Neuronal stem cell (in vitro differentiated cells): ENCODE results near the gene MACROH2A1.

Experiments used
- DNase-seq: peaks from one replicate; pipeline ENCODE4 v3.0.0-alpha.2; 2013; ENCODE audit warnings: low spot score
- H2AFZ ChIP-seq: one replicate; pipeline ENCODE4 v1.6.1; 2013; ENCODE audit warnings: mild to moderate bottlenecking, low read length, inconsistent platforms
- H2AK5ac ChIP-seq: 2 replicates; pipeline ENCODE4 v1.6.1; 2013; ENCODE audit warnings: low read depth, mild to moderate bottlenecking, inconsistent platforms, low read length, moderate library complexity, mixed read lengths
- H2BK120ac ChIP-seq: 2 replicates; pipeline ENCODE4 v1.6.1; 2013; ENCODE audit warnings: low read depth, mild to moderate bottlenecking, inconsistent platforms, low read length, moderate library complexity, mixed read lengths
- H2BK12ac ChIP-seq: one replicate; pipeline ENCODE4 v1.6.1; 2013; ENCODE audit warnings: low read length, inconsistent platforms
- H2BK15ac ChIP-seq: 2 replicates; pipeline ENCODE4 v1.6.1; 2013; ENCODE audit warnings: mild to moderate bottlenecking, low read length, inconsistent platforms, mixed read lengths
- H2BK5ac ChIP-seq: one replicate; pipeline ENCODE4 v1.6.1; 2013; ENCODE audit warnings: inconsistent platforms, mild to moderate bottlenecking, low read length, moderate library complexity
- H3K14ac ChIP-seq: one replicate; pipeline ENCODE4 v1.6.1; 2013; ENCODE audit warnings: low read length, inconsistent platforms
- H3K18ac ChIP-seq: 2 replicates; pipeline ENCODE4 v1.6.1; 2013; ENCODE audit warnings: low read length, inconsistent platforms
- H3K23ac ChIP-seq: 2 replicates; pipeline ENCODE4 v1.6.1; 2013; ENCODE audit warnings: low read depth, mild to moderate bottlenecking, mixed read lengths, low read length, inconsistent platforms; ENCODE audit not compliant: poor library complexity
- H3K27ac ChIP-seq: replicated peaks from 3 replicates; pipeline ENCODE4 v1.5.1; 2013; ENCODE audit warnings: low read length, inconsistent platforms
- H3K27me3 ChIP-seq, 3 experiments: 2 replicates each; pipeline ENCODE4 v1.6.1; 2013; ENCODE audit warnings: low read length in 3 of 3, mild to moderate bottlenecking in 2 of 3, inconsistent platforms in 1 of 3, low read depth in 1 of 3, mixed read lengths in 1 of 3, moderate library complexity in 1 of 3; ENCODE audit not compliant: control insufficient read depth in 3 of 3, insufficient read depth in 3 of 3
- H3K36me3 ChIP-seq, 2 donors: replicated peaks in 1 of 2; 2 replicates each; pipeline ENCODE4 v1.6.1; 2013; ENCODE audit warnings: low read length in 2 of 2; ENCODE audit not compliant: control insufficient read depth in 2 of 2, insufficient read depth in 2 of 2
- H3K4ac ChIP-seq: 2 replicates; pipeline ENCODE4 v1.6.1; 2013; ENCODE audit warnings: inconsistent platforms, mild to moderate bottlenecking, low read length, moderate library complexity
- H3K4me1 ChIP-seq, 2 donors: 1 replicate in 1 of 2; 2 replicates in 1 of 2; pipeline ENCODE4 v1.6.1; 2013; ENCODE audit warnings: low read length in 2 of 2, low read depth in 1 of 2; ENCODE audit not compliant: control insufficient read depth in 2 of 2, insufficient read depth in 1 of 2
- H3K4me2 ChIP-seq: one replicate; pipeline ENCODE4 v1.6.1; 2013; ENCODE audit warnings: mild to moderate bottlenecking, low read length, inconsistent platforms; ENCODE audit not compliant: insufficient read depth, poor library complexity, severe bottlenecking
- H3K4me3 ChIP-seq, 2 donors: 2 replicates each; pipeline ENCODE4 v1.5.1; 2013; ENCODE audit warnings: low read length in 2 of 2, mild to moderate bottlenecking in 2 of 2, inconsistent platforms in 1 of 2, moderate library complexity in 1 of 2
- H3K79me1 ChIP-seq: one replicate; pipeline ENCODE4 v1.6.1; 2013; ENCODE audit warnings: low read depth, mild to moderate bottlenecking, inconsistent platforms, low read length, moderate library complexity
- H3K9ac ChIP-seq: one replicate; pipeline ENCODE4 v1.6.1; 2013; ENCODE audit warnings: mild to moderate bottlenecking, low read depth, low read length, inconsistent platforms; ENCODE audit not compliant: poor library complexity
- H3K9me3 ChIP-seq, 2 donors: replicated peaks in 1 of 2; 2 replicates each; pipeline versions ENCODE3 to v1.6.1; 2013; ENCODE audit warnings: low read length in 2 of 2, mild to moderate bottlenecking in 2 of 2, inconsistent platforms in 1 of 2, low read depth in 1 of 2, mixed read lengths in 1 of 2, moderate library complexity in 1 of 2; ENCODE audit not compliant: control insufficient read depth in 2 of 2, insufficient read depth in 1 of 2
- H4K8ac ChIP-seq: one replicate; pipeline ENCODE4 v1.6.1; 2013; ENCODE audit warnings: low read depth, mild to moderate bottlenecking, inconsistent platforms, low read length, moderate library complexity
- H4K91ac ChIP-seq: one replicate; pipeline ENCODE4 v1.6.1; 2013; ENCODE audit warnings: low read length, low read depth, mild to moderate bottlenecking, inconsistent platforms; ENCODE audit not compliant: poor library complexity
- WGBS, 2 donors: extraction: QIAGEN DNeasy Blood & Tissue Kit; methylation state at CpG; one replicate each; pipeline ENCODE4 v1.1.7; 2013; ENCODE audit warnings: missing lambda C conversion rate in 2 of 2, mixed read lengths in 1 of 2; ENCODE audit not compliant: insufficient read length in 2 of 2, insufficient replicate concordance in 1 of 2; ENCODE audit errors: extremely low coverage in 2 of 2; 5-methylcytosine and 5-hydroxymethylcytosine counted together

MACROH2A1 gene

GRCh38 chr5:135392256-135392655, 6.8 kb downstream of the MACROH2A1 start:
- Histone ChIP-seq H3K36me3 (peaks cover 19 to 95% of the 10 kb centered on the region in 2 donors), H3K4me1 (peaks cover 0 to 15% of the 10 kb centered on the region in 2 donors), H3K23ac (no peak overlapping the region), H3K9me3 (no peaks in the 10 kb centered on the region), H3K79me1 (peaks cover 19% of the 10 kb centered on the region), H3K14ac (no peak overlapping the region), H4K8ac (no peak overlapping the region), H2BK5ac (no peak overlapping the region), H3K18ac (no peak overlapping the region), H4K91ac (no peak overlapping the region), H2AK5ac (no peak overlapping the region), H2BK15ac (no peak overlapping the region), H2BK12ac (no peak overlapping the region), H2BK120ac (no peak overlapping the region), H2AFZ (no peak overlapping the region), H3K27me3 (no peaks in the 10 kb centered on the region), H3K4ac (no peak overlapping the region), H3K27ac (no peak overlapping the region), H3K4me3 (no peak overlapping the region), H3K9ac (no peak overlapping the region), H3K4me2 (no peak overlapping the region)
- WGBS, 2 donors: no CpG with 5 or more reads among the region's 2 CpGs
- DNase-seq: no peak

- peaks cover 20 to 95% of the 10 kb centered on the region in 2 donors for H3K36me3 ChIP-seq
- H2BK120ac ChIP-seq: no peak overlapping the region
Observed at GRCh38 chr5:135391869-135392255, 7.2 kb downstream of the MACROH2A1 start.

GRCh38 chr5:135391116-135391868, 7.7 kb downstream of the MACROH2A1 start:
- Histone ChIP-seq H3K27ac (no peak overlapping the region), H3K36me3 (peaks cover 23 to 95% of the 10 kb centered on the region in 2 donors), H3K4me1 (peaks cover 0 to 12% of the 10 kb centered on the region in 2 donors), H3K14ac (peak overlapping the region; percentile 21), H3K4me3 (no peak overlapping the region), H3K79me1 (peaks cover 20% of the 10 kb centered on the region), H2BK5ac (no peak overlapping the region), H4K91ac (no peak overlapping the region), H3K23ac (no peak overlapping the region), H2AFZ (no peak overlapping the region), H4K8ac (no peak overlapping the region), H2BK120ac (no peak overlapping the region), H3K9me3 (no peaks in the 10 kb centered on the region), H3K4ac (no peak overlapping the region), H3K18ac (peak overlapping the region; percentile 32), H2AK5ac (no peak overlapping the region), H3K9ac (no peak overlapping the region), H2BK12ac (no peak overlapping the region), H3K4me2 (no peak overlapping the region), H3K27me3 (no peaks in the 10 kb centered on the region), H2BK15ac (no peak overlapping the region)
- no CpG with 5 or more reads among the region's 6 CpGs for WGBS, 2 donors
- DNase-seq: no peak

More at GRCh38 chr5:135391869-135392255, 7.2 kb downstream of the MACROH2A1 start:
- Histone ChIP-seq H2AFZ (no peak overlapping the region), H3K14ac (no peak overlapping the region), H2BK12ac (no peak overlapping the region), H4K8ac (no peak overlapping the region), H3K4ac (no peak overlapping the region), H3K79me1 (peaks cover 20% of the 10 kb centered on the region), H2BK15ac (no peak overlapping the region), H3K4me3 (no peak overlapping the region), H3K9me3 (no peaks in the 10 kb centered on the region), H3K23ac (no peak overlapping the region), H3K4me2 (no peak overlapping the region), H3K27me3 (no peaks in the 10 kb centered on the region), H3K4me1 (peaks cover 0 to 13% of the 10 kb centered on the region in 2 donors), H2AK5ac (no peak overlapping the region), H3K18ac (peak overlapping the region; percentile 32), H3K9ac (peak overlapping the region; percentile 32), H2BK5ac (no peak overlapping the region), H4K91ac (no peak overlapping the region), H3K27ac (no peak overlapping the region)
- no CpG with 5 or more reads among the region's 2 CpGs for WGBS, 2 donors
- DNase-seq: no peak

GRCh38 chr5:135388860-135389435, 10.1 kb downstream of the MACROH2A1 start:
- no peak overlapping the region for H2BK12ac ChIP-seq
- H4K8ac ChIP-seq: no peak overlapping the region
- WGBS, 2 donors: no CpG with 5 or more reads among the region's 16 CpGs
- no peaks in the 10 kb centered on the region for H3K9me3 ChIP-seq
- H3K27ac ChIP-seq: no peak overlapping the region
- H3K4me2 ChIP-seq: no peak overlapping the region
- H3K4me1 ChIP-seq: peaks cover 0 to 10% of the 10 kb centered on the region in 2 donors
- no peak for DNase-seq
- no peak overlapping the region for H2BK120ac ChIP-seq
- no peak overlapping the region for H4K91ac ChIP-seq
- peaks cover 41 to 100% of the 10 kb centered on the region in 2 donors for H3K36me3 ChIP-seq
- no peak overlapping the region for H3K9ac ChIP-seq
- H3K4ac ChIP-seq: no peak overlapping the region
- no peak overlapping the region for H3K23ac ChIP-seq
- no peak overlapping the region for H2AFZ ChIP-seq
- H2BK15ac ChIP-seq: no peak overlapping the region
- H3K18ac ChIP-seq: no peak overlapping the region
- H2AK5ac ChIP-seq: no peak overlapping the region
- H3K14ac ChIP-seq: no peak overlapping the region
- H3K27me3 ChIP-seq: no peaks in the 10 kb centered on the region
- H3K79me1 ChIP-seq: peaks cover 23% of the 10 kb centered on the region
- H3K4me3 ChIP-seq: no peak overlapping the region
- H2BK5ac ChIP-seq: no peak overlapping the region
